ENCODE measurements around the gene BORCS5.

GRCh38 chr12:12380949-12381593 lies 24.2 kb downstream of the BORCS5 start:
- TF ChIP-seq CTCF (IDR thresholded peaks at IDR 0.05) (no peak), POLR2AphosphoS5 (IDR thresholded peaks at IDR 0.05) (no peak)
